Breast epithelium (tissue), 4 donors: ENCODE data around the gene PLCH2. TPM values are rescaled to one million over a fixed set of nuclear protein-coding genes. Genes with fewer than 3 reads are reported as not detected.

Experiments used
- DNase-seq, 2 donors: peaks; one replicate each; pipeline ENCODE4 v3.0.0-alpha.2; 2019; ENCODE audit warnings: low spot score in 2 of 2
- H3K27ac ChIP-seq, 2 donors: fragments of 200-600 bp; sonication (generic) in 1 of 2; one replicate each; pipeline ENCODE4 v1.5.1; 2016 to 2019; ENCODE audit warnings: mild to moderate bottlenecking in 1 of 2
- H3K27me3 ChIP-seq, 2 donors: fragments of 200-600 bp; sonication (generic) in 1 of 2; one replicate each; pipeline versions ENCODE4 v1.5.1 to v1.6.0; 2017 to 2019; ENCODE audit warnings: control low read depth in 1 of 2, mild to moderate bottlenecking in 1 of 2
- H3K36me3 ChIP-seq: fragments of 200-600 bp; one replicate; pipeline ENCODE4 v1.5.1; 2019
- H3K4me1 ChIP-seq, 2 donors: fragments of 200-600 bp; sonication (generic); one replicate each; pipeline ENCODE4 v1.5.1; 2016 to 2019; ENCODE audit warnings: control low read depth in 1 of 2
- H3K4me3 ChIP-seq, 3 donors: fragments of 200-600 bp; sonication (generic); 1 replicate in 2 of 3; 2 replicates in 1 of 3; pipeline ENCODE4 v1.5.1; 2016 to 2019; ENCODE audit warnings: mild to moderate bottlenecking in 3 of 3, moderate library complexity in 2 of 3
- H3K9me3 ChIP-seq, 2 donors: fragments of 200-600 bp; sonication (generic) in 1 of 2; one replicate each; pipeline ENCODE4 v1.5.1; 2016 to 2019; ENCODE audit warnings: control low read depth in 1 of 2
- POLR2A ChIP-seq: fragments of 450-650 bp; IDR thresholded peaks from one replicate; pipeline ENCODE4 v1.6.1; 2016; ENCODE audit warnings: antibody characterized with exemption, mild to moderate bottlenecking, moderate library complexity
- POLR2AphosphoS5 ChIP-seq, 3 donors: sonication (generic); formaldehyde crosslinking; IDR thresholded peaks; one replicate each; pipeline ENCODE4 v1.6.1; 2017; ENCODE audit warnings: antibody characterized with exemption in 3 of 3
- intact Hi-C: fragments of 100-400 bp; cut with DNase I; formaldehyde crosslinking; loops from one replicate; pipeline ENCODE4 v1.15.1; 2023; ENCODE audit warnings: low total_unique reads
- total RNA-seq, 3 donors: library from RNA; depleted of rRNA; stranded (reverse); fragments of >200 nt; gene quantifications; one replicate each; pipeline ENCODE4 v1.1.0, GENCODE V29; 2016
- TF ChIP-seq, protein P1 (sequence below), 3 donors: fragments of 450-650 bp; IDR thresholded peaks; one replicate each; pipeline ENCODE4 v1.5.1; 2016 to 2017; ENCODE audit warnings: antibody characterized with exemption in 3 of 3, mild to moderate bottlenecking in 3 of 3, moderate library complexity in 3 of 3

Gene PLCH2
- total RNA-seq, 3 donors from 2014 or later = 0.16 to 12.0 (median 10.2) TPM

DNA sequence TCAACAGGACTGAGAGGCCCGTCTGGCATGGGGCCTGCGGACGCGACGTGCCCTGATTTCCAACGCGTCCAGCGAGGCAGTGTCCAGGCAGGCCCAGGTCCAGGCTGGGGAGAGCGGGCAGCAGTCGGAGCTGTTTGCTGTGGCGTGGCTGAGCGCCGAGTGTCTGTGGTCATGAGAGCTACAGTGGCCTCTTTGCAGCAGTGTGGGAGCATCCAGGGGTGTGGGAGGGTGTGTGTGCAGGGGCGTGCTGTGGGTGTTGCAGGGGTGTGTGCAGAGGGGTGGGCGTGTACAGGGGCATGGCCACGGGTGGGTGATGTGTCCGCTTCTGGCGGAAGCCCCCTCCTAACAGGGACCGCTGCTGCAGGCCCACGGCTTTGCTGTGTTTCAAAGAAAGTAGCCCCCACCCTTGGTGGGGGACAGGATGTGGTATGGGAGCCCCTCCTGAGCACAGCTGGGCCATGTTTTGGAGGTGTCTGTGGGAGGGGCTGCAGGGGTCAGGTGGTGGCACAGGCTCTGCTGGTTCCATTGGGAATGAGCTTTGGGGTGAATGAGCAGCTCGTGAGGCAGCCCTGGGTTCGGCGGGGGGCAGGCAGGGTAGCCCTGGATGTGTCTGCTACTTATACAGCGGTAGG, 17.7 kb downstream of the PLCH2 start:
- TF ChIP-seq, protein P1, sequence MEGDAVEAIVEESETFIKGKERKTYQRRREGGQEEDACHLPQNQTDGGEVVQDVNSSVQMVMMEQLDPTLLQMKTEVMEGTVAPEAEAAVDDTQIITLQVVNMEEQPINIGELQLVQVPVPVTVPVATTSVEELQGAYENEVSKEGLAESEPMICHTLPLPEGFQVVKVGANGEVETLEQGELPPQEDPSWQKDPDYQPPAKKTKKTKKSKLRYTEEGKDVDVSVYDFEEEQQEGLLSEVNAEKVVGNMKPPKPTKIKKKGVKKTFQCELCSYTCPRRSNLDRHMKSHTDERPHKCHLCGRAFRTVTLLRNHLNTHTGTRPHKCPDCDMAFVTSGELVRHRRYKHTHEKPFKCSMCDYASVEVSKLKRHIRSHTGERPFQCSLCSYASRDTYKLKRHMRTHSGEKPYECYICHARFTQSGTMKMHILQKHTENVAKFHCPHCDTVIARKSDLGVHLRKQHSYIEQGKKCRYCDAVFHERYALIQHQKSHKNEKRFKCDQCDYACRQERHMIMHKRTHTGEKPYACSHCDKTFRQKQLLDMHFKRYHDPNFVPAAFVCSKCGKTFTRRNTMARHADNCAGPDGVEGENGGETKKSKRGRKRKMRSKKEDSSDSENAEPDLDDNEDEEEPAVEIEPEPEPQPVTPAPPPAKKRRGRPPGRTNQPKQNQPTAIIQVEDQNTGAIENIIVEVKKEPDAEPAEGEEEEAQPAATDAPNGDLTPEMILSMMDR (IDR thresholded peaks at IDR 0.05) = no peak
- no peak for TF ChIP-seq POLR2AphosphoS5 (IDR thresholded peaks at IDR 0.05)
- TF ChIP-seq POLR2A = no peak

GRCh38 chr1:2494323-2494693, 18.2 kb downstream of the PLCH2 start:
- Histone ChIP-seq H3K27ac (no peak overlapping the region), H3K36me3 (no peaks in the 10 kb centered on the region), H3K9me3 (no peaks in the 10 kb centered on the region), H3K27me3 (no peaks in the 10 kb centered on the region), H3K4me3 (no peak overlapping the region), H3K4me1 (no peaks in the 10 kb centered on the region)
- no peak for DNase-seq
- TF ChIP-seq POLR2A (no peak), POLR2AphosphoS5 (IDR thresholded peaks at IDR 0.05) (no peak)
- TF ChIP-seq, protein P1 (IDR thresholded peaks at IDR 0.05) = no peak
- intact Hi-C loops = loop anchor here (10.0 kb wide), 1 partner anchor 510 kb away; no protein-coding TSS in a partner anchor

More for the DNA sequence above, 17.7 kb downstream of the PLCH2 start:
- H3K27me3 ChIP-seq = no peaks in the 10 kb centered on the region
- H3K27ac ChIP-seq = no peak overlapping the region
- intact Hi-C loops = loop anchor here (10.0 kb wide), 1 partner anchor 511 kb away; no protein-coding TSS in a partner anchor
- DNase-seq = no peak
- no peak overlapping the region for H3K4me3 ChIP-seq
- H3K9me3 ChIP-seq = no peaks in the 10 kb centered on the region
- H3K4me1 ChIP-seq = no peaks in the 10 kb centered on the region
- H3K36me3 ChIP-seq = no peaks in the 10 kb centered on the region

DNA sequence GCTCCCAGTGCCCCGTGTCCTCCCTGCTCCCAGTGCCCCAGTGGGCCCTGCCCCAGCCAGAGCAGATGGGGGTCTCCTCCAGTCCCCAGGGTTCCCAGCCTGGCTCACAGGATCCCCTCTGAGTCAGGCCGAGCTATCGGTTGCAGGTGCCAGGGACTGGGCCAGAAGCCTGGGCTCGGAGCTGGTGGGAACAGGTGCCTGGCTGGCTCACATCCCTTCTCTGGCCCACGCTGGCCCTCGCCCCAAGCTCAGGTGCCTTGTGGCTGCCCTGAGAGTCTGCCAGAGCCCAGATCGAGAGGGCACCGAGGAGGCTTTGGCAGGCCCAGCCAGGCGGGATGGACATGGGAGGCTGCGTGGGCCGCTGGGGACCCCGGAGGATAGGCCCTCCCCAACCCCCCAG, 18.9 kb downstream of the PLCH2 start:
- no peak for DNase-seq
- Histone ChIP-seq H3K4me1 (no peaks in the 10 kb centered on the region), H3K4me3 (no peak overlapping the region), H3K9me3 (no peaks in the 10 kb centered on the region), H3K27me3 (peaks cover 0 to under 1% of the 10 kb centered on the region in 2 donors), H3K36me3 (no peaks in the 10 kb centered on the region), H3K27ac (no peak overlapping the region)
- TF ChIP-seq, protein P1 (IDR thresholded peaks at IDR 0.05) = no peak
- TF ChIP-seq POLR2AphosphoS5 (IDR thresholded peaks at IDR 0.05) = no peak
- no peak for TF ChIP-seq POLR2A
- intact Hi-C loops = loop anchor here (10.0 kb wide), 1 partner anchor 510 kb away; no protein-coding TSS in a partner anchor

DNA sequence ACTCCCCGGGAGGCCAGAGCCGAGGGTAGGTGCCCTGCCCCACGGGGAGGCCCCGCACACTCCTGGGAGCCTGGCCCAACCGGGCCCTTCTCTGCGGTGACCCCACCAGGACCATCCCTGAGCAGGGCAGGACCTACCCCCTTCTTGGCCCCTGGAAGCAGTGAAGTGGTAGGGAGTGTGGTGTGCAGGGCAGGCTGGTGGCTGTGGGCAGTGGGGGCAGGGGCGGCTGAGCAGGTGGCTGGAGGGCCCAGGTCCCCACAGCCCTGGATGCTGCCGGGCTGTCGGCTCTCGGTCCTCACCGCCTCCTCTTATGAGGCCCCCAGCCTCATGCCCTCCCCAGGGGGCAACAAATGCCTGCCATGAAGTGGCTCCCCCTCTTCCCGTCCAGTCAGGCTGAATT, 19.5 kb downstream of the PLCH2 start:
- intact Hi-C loops = loop anchor here (10.0 kb wide), 1 partner anchor 509 kb away; no protein-coding TSS in a partner anchor
- H3K27ac ChIP-seq = no peak overlapping the region
- no peak overlapping the region for H3K4me3 ChIP-seq
- TF ChIP-seq POLR2A = no peak
- no peak for TF ChIP-seq POLR2AphosphoS5 (IDR thresholded peaks at IDR 0.05)
- TF ChIP-seq, protein P1 (IDR thresholded peaks at IDR 0.05) = no peak
- no peaks in the 10 kb centered on the region for H3K4me1 ChIP-seq
- no peaks in the 10 kb centered on the region for H3K36me3 ChIP-seq
- peaks cover 0 to 3% of the 10 kb centered on the region in 2 donors for H3K27me3 ChIP-seq
- DNase-seq = no peak
- H3K9me3 ChIP-seq = no peaks in the 10 kb centered on the region

GRCh38 chr1:2496087-2496622, 20.1 kb downstream of the PLCH2 start:
- H3K27ac ChIP-seq = no peak overlapping the region
- intact Hi-C loops = loop anchor here (10.0 kb wide), 1 partner anchor 509 kb away; no protein-coding TSS in a partner anchor
- no peak overlapping the region for H3K4me3 ChIP-seq
- no peak for TF ChIP-seq POLR2AphosphoS5 (IDR thresholded peaks at IDR 0.05)
- H3K4me1 ChIP-seq = no peaks in the 10 kb centered on the region
- DNase-seq = no peak
- H3K27me3 ChIP-seq = peaks cover 0 to 3% of the 10 kb centered on the region in 2 donors
- H3K36me3 ChIP-seq = no peaks in the 10 kb centered on the region
- no peaks in the 10 kb centered on the region for H3K9me3 ChIP-seq
